ENCODE data around the gene MARCHF9. TPM values are rescaled to one million over a fixed set of nuclear protein-coding genes. Genes with fewer than 3 reads are reported as not detected.

Gene MARCHF9
- total RNA-seq, 1 donor from 2014 or later, result 20.0 TPM

- no peak overlapping the region for H3K4me3 ChIP-seq
- H3K27ac ChIP-seq, result no peak overlapping the region
- H3K27me3 ChIP-seq (ENCODE audit: low read depth), result no peaks in the 10 kb centered on the region
- no peak for TF ChIP-seq CTCF (IDR thresholded peaks at IDR 0.05)
- H3K9me3 ChIP-seq, result no peaks in the 10 kb centered on the region
- intact Hi-C loops (cut with DNase I), result no loop called here
- DNase-seq (no peak), ATAC-seq (no peak)
- H3K36me3 ChIP-seq, result peaks cover 21% of the 10 kb centered on the region
- H3K4me1 ChIP-seq, result peaks cover 35% of the 10 kb centered on the region
These were observed 25.5 kb downstream of the MARCHF9 start for GRCh38 chr12:57780284-57780897.

- Histone ChIP-seq H3K27ac (peak overlapping the region; percentile 74), H3K9me3 (no peaks in the 10 kb centered on the region), H3K4me3 (no peak overlapping the region), H3K4me1 (peaks cover 35% of the 10 kb centered on the region), H3K27me3 (ENCODE audit: low read depth) (no peaks in the 10 kb centered on the region), H3K36me3 (peaks cover 21% of the 10 kb centered on the region)
- no peak for TF ChIP-seq CTCF (IDR thresholded peaks at IDR 0.05)
- intact Hi-C loops (cut with DNase I), result no loop called here
- ATAC-seq, result no peak
- DNase-seq, result no peak
These were observed 26.3 kb downstream of the MARCHF9 start for GRCh38 chr12:57781244-57781643.

- intact Hi-C loops (cut with DNase I), result no loop called here
- H3K9me3 ChIP-seq, result no peaks in the 10 kb centered on the region
- ATAC-seq, result no peak
- H3K36me3 ChIP-seq, result peaks cover 27% of the 10 kb centered on the region
- no peak for TF ChIP-seq CTCF (IDR thresholded peaks at IDR 0.05)
- DNase-seq, result no peak
- peaks cover 35% of the 10 kb centered on the region for H3K4me1 ChIP-seq
- no peak overlapping the region for H3K4me3 ChIP-seq
- no peaks in the 10 kb centered on the region for H3K27me3 ChIP-seq (ENCODE audit: low read depth)
- H3K27ac ChIP-seq, result peak overlapping the region; percentile 74
These were observed 26.9 kb downstream of the MARCHF9 start for GRCh38 chr12:57781801-57782200.

GRCh38 chr12:57782243-57782607, 27.3 kb downstream of the MARCHF9 start:
- H3K4me3 ChIP-seq, result peak overlapping the region; percentile 93
- H3K27me3 ChIP-seq (ENCODE audit: low read depth), result no peaks in the 10 kb centered on the region
- H3K4me1 ChIP-seq, result peaks cover 35% of the 10 kb centered on the region
- no peak for TF ChIP-seq CTCF (IDR thresholded peaks at IDR 0.05)
- peak overlapping the region; percentile 74 for H3K27ac ChIP-seq
- DNase-seq (no peak), ATAC-seq (peak in 1 of 2 donors; percentile 7)
- H3K9me3 ChIP-seq, result no peaks in the 10 kb centered on the region
- peaks cover 31% of the 10 kb centered on the region for H3K36me3 ChIP-seq
- intact Hi-C loops (cut with DNase I), result no loop called here

- Histone ChIP-seq H3K4me3 (peak within 1 kb of the TSS; percentile 93), H3K27ac (peak within 1 kb of the TSS; percentile 74), H3K36me3 (peaks cover 37% of the 10 kb centered on the region), H3K27me3 (ENCODE audit: low read depth) (no peaks in the 10 kb centered on the region), H3K9me3 (no peaks in the 10 kb centered on the region), H3K4me1 (peaks cover 35% of the 10 kb centered on the region)
- DNase-seq (peak; percentile 98), ATAC-seq (peak; percentile 97 to 98)
- TF ChIP-seq CTCF (IDR thresholded peaks at IDR 0.05), result peak; percentile 93
- intact Hi-C loops (cut with DNase I), result no loop called here
These were observed 27.9 kb downstream of the MARCHF9 start, which contains the start of gene TSFM for GRCh38 chr12:57782608-57783465. Gene TSFM, plus strand, starts transcription at chr12:57782787. Its CDS starts 15 bp downstream, at chr12:57782802.
